GM12878 (cell line): ENCODE results near the gene KIAA1217. TPM values are rescaled to one million over a fixed set of nuclear protein-coding genes. Genes with fewer than 3 reads are reported as not detected.

Experiments
- ATAC-seq: fragments of 200-7000 bp; cut with Tn5 transposase; 3 replicates; pipeline ENCODE4 v1.9.1; 2020; ENCODE audit warnings: mild to moderate bottlenecking, moderate library complexity
- BruUV-seq: library from RNA; stranded (reverse); fragments of 400-500 nt; replicated peaks from 2 replicates; lab custom pipeline; 2021; lab: Mats Ljungman, UMichigan
- CTCF ChIA-PET: fragments of 300-600 bp; sonication (Branson Sonifier 250); formaldehyde crosslinking; extraction: SDS; loops from one replicate; lab custom pipeline; 2021; ENCODE audit warnings: inconsistent platforms; lab: Yijun Ruan, JAX
- POLR2A ChIA-PET: fragments of 350-600 bp; formaldehyde crosslinking; extraction: SDS; loops from one replicate; lab custom pipeline; 2021; ENCODE audit warnings: inconsistent platforms; lab: Charles Lee
- RAD21 ChIA-PET: fragments of 300-600 bp; sonication (Branson Sonifier 250); formaldehyde crosslinking; loops from one replicate; lab custom pipeline; 2023; ENCODE audit warnings: antibody characterized with exemption; ENCODE audit not compliant: unreplicated experiment; lab: Charles Lee
- SMC1A ChIA-PET: fragments of 300-600 bp; sonication (Branson Sonifier 250); formaldehyde crosslinking; loops from one replicate; lab custom pipeline; 2023; ENCODE audit not compliant: unreplicated experiment, uncharacterized antibody; lab: Charles Lee
- DNase-seq: peaks from one replicate; pipeline ENCODE4 v3.0.0-alpha.2; 2011; ENCODE audit warnings: low read depth, low spot score
- FAIRE-seq: peaks from 3 replicates; lab custom pipeline; 2011; peaks lifted over from hg19 to GRCh38; lab: Jason Lieb, UNC
- H2AFZ ChIP-seq: 2 replicates; pipeline ENCODE4 v1.6.0; 2011; ENCODE audit warnings: low read depth, low read length, control low read depth; ENCODE audit not compliant: control insufficient read depth
- H3K27ac ChIP-seq: 2 replicates; pipeline ENCODE4 v1.5.1; 2011; ENCODE audit warnings: control low read depth; ENCODE audit not compliant: control insufficient read depth, insufficient read depth
- H3K27me3 ChIP-seq, 2 experiments: replicated peaks in 1 of 2; 2 replicates each; pipeline versions ENCODE4 v1.6.0 to v1.6.1; 2011; ENCODE audit warnings: low read length in 1 of 2; ENCODE audit not compliant: control insufficient read depth in 2 of 2, insufficient read depth in 2 of 2
- H3K36me3 ChIP-seq, 2 experiments: 2 replicates each; pipeline ENCODE4 v1.5.1; 2011; ENCODE audit warnings: low read length in 1 of 2; ENCODE audit not compliant: control insufficient read depth in 2 of 2, insufficient read depth in 2 of 2
- H3K4me1 ChIP-seq: 2 replicates; pipeline ENCODE4 v1.6.1; 2011; ENCODE audit warnings: mild to moderate bottlenecking, low read length, moderate library complexity, mixed read lengths; ENCODE audit not compliant: control insufficient read depth, insufficient read depth
- H3K4me2 ChIP-seq: 2 replicates; pipeline ENCODE4 v1.6.0; 2011; ENCODE audit warnings: control low read depth; ENCODE audit not compliant: control insufficient read depth, insufficient read depth
- H3K4me3 ChIP-seq: fragments of 200-600 bp; sonication (generic); 2 replicates; pipeline ENCODE4 v1.5.1; 2016
- H3K79me2 ChIP-seq: 2 replicates; pipeline ENCODE4 v1.6.0; 2011; ENCODE audit warnings: low read length; ENCODE audit not compliant: control insufficient read depth, insufficient read depth
- H3K9ac ChIP-seq: 2 replicates; pipeline ENCODE4 v1.8.0; 2011; ENCODE audit warnings: low read length, control low read depth, mixed read lengths; ENCODE audit not compliant: control insufficient read depth, insufficient read depth
- H3K9me3 ChIP-seq: replicated peaks from 3 replicates; pipeline ENCODE4 v1.5.1; 2011; ENCODE audit warnings: mild to moderate bottlenecking, low read length; ENCODE audit not compliant: control insufficient read depth, insufficient read depth
- H4K20me1 ChIP-seq: 2 replicates; pipeline ENCODE4 v1.6.0; 2011; ENCODE audit not compliant: control insufficient read depth, insufficient read depth
- ATF3 ChIP-seq: IDR thresholded peaks from 2 replicates; pipeline ENCODE4 v1.6.1; 2011; ENCODE audit warnings: low read depth, mild to moderate bottlenecking, low read length, moderate library complexity, borderline replicate concordance; ENCODE audit errors: extremely low read depth
- BRCA1 ChIP-seq: IDR thresholded peaks from 2 replicates; pipeline ENCODE4 v1.6.1; 2011; ENCODE audit warnings: low read depth, low read length, improper control_type of control experiment
- CUX1 ChIP-seq: IDR thresholded peaks from 2 replicates; pipeline ENCODE4 v1.6.1; 2012; ENCODE audit warnings: improper control_type of control experiment, low read depth, low read length; ENCODE audit not compliant: insufficient replicate concordance
- E4F1 ChIP-seq: fragments of 450-650 bp; IDR thresholded peaks from 2 replicates; pipeline ENCODE4 v1.6.1; 2018; ENCODE audit warnings: borderline replicate concordance, mild to moderate bottlenecking; ENCODE audit not compliant: partially characterized antibody
- ETV6 ChIP-seq, 2 experiments: fragments of 450-650 bp in 1 of 2; IDR thresholded peaks in 1 of 2; conservative IDR thresholded peaks in 1 of 2; 2 replicates each; pipeline ENCODE4 v1.6.1; 2014; ENCODE audit warnings: antibody characterized with exemption in 1 of 2, borderline replicate concordance in 1 of 2, low read depth in 1 of 2, mild to moderate bottlenecking in 1 of 2, moderate library complexity in 1 of 2
- FOXM1 ChIP-seq: IDR thresholded peaks from 2 replicates; pipeline ENCODE4 v1.6.1; 2012; ENCODE audit warnings: low read depth, mild to moderate bottlenecking, inconsistent platforms, low read length, moderate library complexity
- IKZF2 ChIP-seq, 2 experiments: fragments of 450-650 bp; IDR thresholded peaks; 2 replicates each; pipeline ENCODE4 v1.6.1; 2017; ENCODE audit warnings: mild to moderate bottlenecking in 2 of 2, moderate library complexity in 2 of 2
- SKIL ChIP-seq: fragments of 450-650 bp; IDR thresholded peaks from 2 replicates; pipeline ENCODE4 v1.6.1; 2017; ENCODE audit warnings: mild to moderate bottlenecking, low read depth, inconsistent platforms; ENCODE audit not compliant: poor library complexity, severe bottlenecking
- TCF12 ChIP-seq: IDR thresholded peaks from 2 replicates; pipeline ENCODE4 v1.6.1; 2011; ENCODE audit warnings: low read depth, mild to moderate bottlenecking, low read length
- TCF3 ChIP-seq: IDR thresholded peaks from 2 replicates; pipeline ENCODE4 v1.6.1; 2012; ENCODE audit warnings: low read depth, mild to moderate bottlenecking, low read length, borderline replicate concordance; ENCODE audit not compliant: insufficient read depth
- WGBS: methylation state at CpG from one replicate; pipeline ENCODE4 v1.1.6; 2016; ENCODE audit warnings: low lambda C conversion rate; ENCODE audit not compliant: insufficient replicate concordance, insufficient coverage; ENCODE audit errors: missing lambda C conversion rate; 5-methylcytosine and 5-hydroxymethylcytosine counted together
- in situ Hi-C: fragments of 300-500 bp; cut with MboI; formaldehyde crosslinking; loops from 9 replicates; pipeline ENCODE4 v1.14.3; 2018; ENCODE audit warnings: mixed read lengths
- intact Hi-C: fragments of 100-400 bp; cut with micrococcal nuclease; formaldehyde crosslinking; loops from one replicate; pipeline ENCODE4 v1.14.2; 2022; ENCODE audit not compliant: unreplicated experiment
- polyA plus RNA-seq, 11 experiments: library from polyadenylated mRNA; depleted of rRNA in 4 of 11; unstranded in 6 of 11; stranded (reverse) in 5 of 11; fragments of >200 nt; fragmentation: Nextera tagmentation in 4 of 11; fragmentation: Illumina TruSeq in 1 of 11; extraction: Ambion mirVana in 4 of 11; extraction: Trizol in 1 of 11; gene quantifications; 1 replicate in 1 of 11; 2 replicates in 10 of 11; pipeline versions ENCODE4 v1.2.1 to v1.2.3, GENCODE V29; 2011 to 2016; ENCODE audit warnings: inconsistent platforms in 2 of 11, missing spikeins in 2 of 11, low read depth in 1 of 11
- total RNA-seq, 4 experiments: library from RNA; depleted of rRNA in 3 of 4; stranded (reverse); fragments of >200 nt in 3 of 4; fragmentation: Illumina TruSeq in 1 of 4; extraction: Trizol in 1 of 4; gene quantifications; 2 replicates each; pipeline versions ENCODE4 v1.2.1 to v1.2.3, GENCODE V29; 2013 to 2021

KIAA1217 gene
- total and polyA plus RNA-seq, 10 of the 15 experiments (the other 5 are each of a cell fraction or from before 2014, with no cell fraction given), result 0.57 to 3.8 (median 2.1) TPM

- H3K79me2 ChIP-seq, result no peaks in the 10 kb centered on the region
- no peaks in the 10 kb centered on the region for H3K4me1 ChIP-seq
- DNase-seq (no peak), FAIRE-seq (no peak), ATAC-seq (no peak)
- no peaks in the 10 kb centered on the region for H3K27me3 ChIP-seq
- H3K36me3 ChIP-seq, result no peaks in the 10 kb centered on the region
- no peak overlapping the region for H3K27ac ChIP-seq
- H2AFZ ChIP-seq, result no peak overlapping the region
- no peaks in the 10 kb centered on the region; the same call in 2 of the 3 replicates for H3K9me3 ChIP-seq
- ChIA-PET RAD21 (interaction anchor here (1.1 kb wide), 2 partner anchors 22 to 161 kb away, joined by 3 to 4 read pairs; no protein-coding TSS in a partner anchor), SMC1A (interaction anchor here (1.0 kb wide), 1 partner anchor 180 kb away, joined by 3 read pairs; no protein-coding TSS in a partner anchor), CTCF (interaction anchor here (1.1 kb wide), 1 partner anchor 19 kb away, joined by 4 read pairs; no protein-coding TSS in a partner anchor), POLR2A (no interaction called here)
- intact Hi-C loops, result no loop called here
- no peak overlapping the region for H3K4me3 ChIP-seq
- no peak overlapping the region for H3K4me2 ChIP-seq
- no peaks in the 10 kb centered on the region for H4K20me1 ChIP-seq
- 59% methylated on average over 4 of the region's 4 CpGs for WGBS
- in situ Hi-C loops, result no loop called here
- BruUV-seq, result no TSS peak
- H3K9ac ChIP-seq, result no peak overlapping the region
- TF ChIP-seq FOXM1 (no peak), IKZF2 (IDR thresholded peaks at IDR 0.05) (no peak), CUX1 (no peak), ETV6 (conservative IDR thresholded peaks at IDR 0.05 in 1 of 2, IDR thresholded peaks at IDR 0.05 in 1 of 2; ENCODE audit: borderline replicate concordance in 1 of 2, low read depth in 1 of 2) (no peak), E4F1 (no peak), ATF3 (no peak), SKIL (no peak), TCF12 (no peak), TCF3 (no peak), BRCA1 (no peak)
Observed at GRCh38 chr10:24341371-24341770, 132.4 kb downstream of the KIAA1217 start.
